GM12891 (cell line): Measurements from ENCODE around the gene RAPGEF4.

Experiments used
- POLR2A ChIP-seq: IDR thresholded peaks from 2 replicates; pipeline ENCODE4 v1.6.1; 2011; ENCODE audit warnings: low read depth, low read length, control low read depth
- POLR2AphosphoS5 ChIP-seq: IDR thresholded peaks from 2 replicates; pipeline ENCODE4 v1.6.1; 2011; ENCODE audit warnings: low read depth, low read length, control low read depth
- SPI1 ChIP-seq: IDR thresholded peaks from 2 replicates; pipeline ENCODE4 v1.6.1; 2011; ENCODE audit warnings: low read depth, low read length, control low read depth
- TAF1 ChIP-seq: IDR thresholded peaks from 2 replicates; pipeline ENCODE4 v1.6.1; 2011; ENCODE audit warnings: low read depth, low read length, control low read depth

- TF ChIP-seq POLR2A: no peak
- no peak for TF ChIP-seq TAF1
- no peak for TF ChIP-seq POLR2AphosphoS5
- no peak for TF ChIP-seq SPI1
These were observed 37.0 kb downstream of the RAPGEF4 start for GRCh38 chr2:172772633-172773032.
